ENCODE measurements around the gene ZFYVE28. TPM values are rescaled to one million over a fixed set of nuclear protein-coding genes. Genes with fewer than 3 reads are reported as not detected.

ZFYVE28 gene
- total and polyA plus RNA-seq, 5 experiments from 2014 or later: 5.0 to 12.3 (median 8.5) TPM

- DNase-seq (no peak), ATAC-seq (no peak)
- peaks cover 14 to 38% (median 32%) of the 10 kb centered on the region in 4 donors for H3K4me1 Mint-ChIP-seq
- peaks cover 0 to 7% (median 2%) of the 10 kb centered on the region in 5 donors for H3K27me3 Mint-ChIP-seq
- peak overlapping the region in 1 of 10 donors; percentile 41 for H3K4me3 Mint-ChIP-seq
- no peaks in the 10 kb centered on the region for H3K36me3 Mint-ChIP-seq
- no peaks in the 10 kb centered on the region for H3K9me3 Mint-ChIP-seq
- POLR2A ChIA-PET: interaction anchor here (0.6 to 1.2 kb wide), 2 partner anchors 13 to 20 kb away, joined by 3 to 4 read pairs; no protein-coding TSS in a partner anchor
- no peak overlapping the region for H3K27ac Mint-ChIP-seq
Measured at GRCh38 chr4:2399216-2399615, 19.2 kb downstream of the ZFYVE28 start.

- Mint-ChIP-seq H3K27ac (peak overlapping the region in 2 of 10 donors; percentile 43 to 80), H3K9me3 (no peaks in the 10 kb centered on the region), H3K4me3 (no peak overlapping the region), H3K4me1 (peaks cover 19 to 49% (median 43%) of the 10 kb centered on the region in 4 donors), H3K27me3 (peaks cover 1 to 7% (median 3%) of the 10 kb centered on the region in 5 donors), H3K36me3 (no peaks in the 10 kb centered on the region)
- POLR2A ChIA-PET: no interaction called here
- no peak for ATAC-seq
- DNase-seq: no peak
Measured at GRCh38 chr4:2397596-2398379, 20.7 kb downstream of the ZFYVE28 start.

- peak in 1 of 10 donors; percentile 22 for DNase-seq
- peaks cover 16 to 45% (median 37%) of the 10 kb centered on the region in 4 donors for H3K4me1 Mint-ChIP-seq
- peaks cover 2 to 13% (median 4%) of the 10 kb centered on the region in 5 donors for H3K27me3 Mint-ChIP-seq
- no peak for ATAC-seq
- no peak overlapping the region for H3K4me3 Mint-ChIP-seq
- peak overlapping the region in 1 of 10 donors; percentile 40 for H3K27ac Mint-ChIP-seq
- H3K9me3 Mint-ChIP-seq: no peaks in the 10 kb centered on the region
- no peaks in the 10 kb centered on the region for H3K36me3 Mint-ChIP-seq
- POLR2A ChIA-PET: no interaction called here
Measured at GRCh38 chr4:2396781-2397368, 21.6 kb downstream of the ZFYVE28 start.

GRCh38 chr4:2395584-2395983, 22.9 kb downstream of the ZFYVE28 start:
- Mint-ChIP-seq H3K4me1 (peaks cover 23 to 46% (median 36%) of the 10 kb centered on the region in 4 donors), H3K27ac (no peak overlapping the region)

GRCh38 chr4:2395038-2395437, 23.4 kb downstream of the ZFYVE28 start:
- Mint-ChIP-seq H3K27ac (peak overlapping the region in 2 of 10 donors; percentile 4 to 19), H3K9me3 (no peaks in the 10 kb centered on the region), H3K27me3 (peaks cover 8 to 27% (median 11%) of the 10 kb centered on the region in 5 donors), H3K36me3 (no peaks in the 10 kb centered on the region), H3K4me3 (peak overlapping the region in 1 of 10 donors; percentile 19), H3K4me1 (peaks cover 22 to 46% (median 34%) of the 10 kb centered on the region in 4 donors)
- ATAC-seq: no peak
- POLR2A ChIA-PET: interaction anchor here (0.6 kb wide), 1 partner anchor 24 kb away, joined by 4 read pairs; no protein-coding TSS in a partner anchor
- DNase-seq: no peak

More at GRCh38 chr4:2395584-2395983, 22.9 kb downstream of the ZFYVE28 start:
- no peak for ATAC-seq
- Mint-ChIP-seq H3K27me3 (peaks cover 8 to 24% (median 11%) of the 10 kb centered on the region in 5 donors), H3K36me3 (no peaks in the 10 kb centered on the region), H3K4me3 (no peak overlapping the region), H3K9me3 (no peaks in the 10 kb centered on the region)
- no peak for DNase-seq
- POLR2A ChIA-PET: interaction anchor here (0.6 kb wide), 1 partner anchor 24 kb away, joined by 4 read pairs; no protein-coding TSS in a partner anchor

GRCh38 chr4:2394528-2394927, 23.9 kb downstream of the ZFYVE28 start:
- Mint-ChIP-seq H3K27me3 (peaks cover 8 to 32% (median 14%) of the 10 kb centered on the region in 5 donors), H3K36me3 (no peaks in the 10 kb centered on the region), H3K9me3 (no peaks in the 10 kb centered on the region), H3K27ac (peak overlapping the region in 2 of 10 donors; percentile 9 to 53), H3K4me3 (peak overlapping the region in 5 of 10 donors; percentile 7 to 68 (median 26)), H3K4me1 (peaks cover 25 to 46% (median 34%) of the 10 kb centered on the region in 4 donors)
- DNase-seq: no peak
- POLR2A ChIA-PET: interaction anchor here (1.3 to 1.4 kb wide), 2 partner anchors 18 to 74 kb away, joined by 4 to 6 read pairs; partner anchors contain the start of gene RNF4
- ATAC-seq: no peak

- ATAC-seq (peak; percentile 73 to 76), DNase-seq (peak in 3 of 10 donors; percentile 25 to 36 (median 30))
- peaks cover 8 to 41% (median 14%) of the 10 kb centered on the region in 5 donors for H3K27me3 Mint-ChIP-seq
- H3K36me3 Mint-ChIP-seq: no peaks in the 10 kb centered on the region
- H3K27ac Mint-ChIP-seq: peak overlapping the region in 6 of 10 donors; percentile 15 to 75 (median 41)
- no peaks in the 10 kb centered on the region for H3K9me3 Mint-ChIP-seq
- H3K4me1 Mint-ChIP-seq: peaks cover 25 to 51% (median 34%) of the 10 kb centered on the region in 4 donors
- H3K4me3 Mint-ChIP-seq: peak overlapping the region; percentile 30 to 81 (median 63)
- POLR2A ChIA-PET: interaction anchor here (1.3 to 1.4 kb wide), 2 partner anchors 19 to 75 kb away, joined by 4 to 6 read pairs; partner anchors contain the start of gene RNF4
Measured at GRCh38 chr4:2393353-2394270, 24.8 kb downstream of the ZFYVE28 start.

- Mint-ChIP-seq H3K36me3 (no peaks in the 10 kb centered on the region), H3K4me1 (peaks cover 16 to 50% (median 33%) of the 10 kb centered on the region in 4 donors), H3K4me3 (peak overlapping the region in 8 of 10 donors; percentile 36 to 79 (median 50)), H3K27me3 (peaks cover 4 to 44% (median 12%) of the 10 kb centered on the region in 5 donors), H3K9me3 (no peaks in the 10 kb centered on the region), H3K27ac (peak overlapping the region in 7 of 10 donors; percentile 4 to 78 (median 58))
- no peak for ATAC-seq
- POLR2A ChIA-PET: no interaction called here
- DNase-seq: no peak
Measured at GRCh38 chr4:2390784-2391421, 27.5 kb downstream of the ZFYVE28 start.

- no peak for ATAC-seq
- peaks cover 16 to 49% (median 32%) of the 10 kb centered on the region in 4 donors for H3K4me1 Mint-ChIP-seq
- POLR2A ChIA-PET: no interaction called here
- DNase-seq: no peak
- no peaks in the 10 kb centered on the region for H3K9me3 Mint-ChIP-seq
- H3K36me3 Mint-ChIP-seq: no peaks in the 10 kb centered on the region
- no peak overlapping the region for H3K4me3 Mint-ChIP-seq
- peak overlapping the region in 1 of 10 donors; percentile 40 for H3K27ac Mint-ChIP-seq
- peaks cover 4 to 44% (median 12%) of the 10 kb centered on the region in 5 donors for H3K27me3 Mint-ChIP-seq
Measured at GRCh38 chr4:2390146-2390545, 28.3 kb downstream of the ZFYVE28 start.

- no peak overlapping the region for H3K4me3 Mint-ChIP-seq
- H3K9me3 Mint-ChIP-seq: no peaks in the 10 kb centered on the region
- peaks cover 16 to 45% (median 30%) of the 10 kb centered on the region in 4 donors for H3K4me1 Mint-ChIP-seq
- no peak for DNase-seq
- POLR2A ChIA-PET: no interaction called here
- no peaks in the 10 kb centered on the region for H3K36me3 Mint-ChIP-seq
- H3K27ac Mint-ChIP-seq: no peak overlapping the region
- H3K27me3 Mint-ChIP-seq: peaks cover 4 to 44% (median 9%) of the 10 kb centered on the region in 5 donors
- no peak for ATAC-seq
Measured at GRCh38 chr4:2389691-2390090, 28.8 kb downstream of the ZFYVE28 start.

GRCh38 chr4:2388429-2389182, 29.8 kb downstream of the ZFYVE28 start:
- no peaks in the 10 kb centered on the region for H3K36me3 Mint-ChIP-seq
- DNase-seq (no peak), ATAC-seq (no peak)
- H3K4me1 Mint-ChIP-seq: peaks cover 15 to 35% (median 19%) of the 10 kb centered on the region in 4 donors
- no peaks in the 10 kb centered on the region for H3K9me3 Mint-ChIP-seq
- no peak overlapping the region for H3K4me3 Mint-ChIP-seq
- POLR2A ChIA-PET: interaction anchor here (0.6 kb wide), 1 partner anchor 68 kb away, joined by 3 read pairs; no protein-coding TSS in a partner anchor
- peak overlapping the region in 1 of 10 donors; percentile 17 for H3K27ac Mint-ChIP-seq
- H3K27me3 Mint-ChIP-seq: peaks cover 4 to 44% (median 9%) of the 10 kb centered on the region in 5 donors

All from naive thymus-derived CD8-positive, alpha-beta T cell (primary cell).